HG02759 (cell line): Measurements from ENCODE around the gene TMEM248.
"Not testable (repeated sequence)": the region's sequence is repeated elsewhere in the genome, so short reads cannot be mapped to it uniquely, and the experiment has no call there.

Experiments
- ATAC-seq: cut with Tn5 transposase; IDR thresholded peaks from one replicate; pipeline ENCODE4 v1.9.1; 2021; ENCODE audit warnings: mild to moderate bottlenecking, moderate library complexity; ENCODE audit not compliant: unreplicated experiment

Gene TMEM248

GRCh38 chr7:66908598-66908997, 12.4 kb upstream of the TMEM248 start:
- ATAC-seq: not testable (repeated sequence)

GRCh38 chr7:66910789-66911188, 10.2 kb upstream of the TMEM248 start:
- no peak for ATAC-seq

DNA sequence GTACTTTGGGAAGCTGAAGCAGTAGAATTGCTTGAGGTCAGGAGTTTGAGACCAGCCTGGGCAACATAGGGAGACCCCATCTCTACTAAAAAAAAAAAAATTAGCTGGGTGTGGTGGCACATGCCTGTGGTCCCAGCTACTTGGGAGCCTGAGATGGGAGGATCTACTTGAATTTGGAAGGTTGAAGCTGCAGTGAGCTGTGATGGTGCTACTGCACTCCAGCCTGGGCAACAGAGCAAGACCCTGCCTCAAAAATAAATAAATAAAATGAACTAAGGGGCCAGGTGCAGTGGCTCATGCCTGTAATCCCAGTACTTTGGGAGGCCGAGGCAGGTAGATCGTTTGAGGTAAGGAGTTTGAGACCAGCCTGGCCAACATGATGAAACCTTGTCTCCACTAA, 9.8 kb upstream of the TMEM248 start:
- not testable (repeated sequence) for ATAC-seq

GRCh38 chr7:66912195-66912594, 8.8 kb upstream of the TMEM248 start:
- no peak for ATAC-seq

DNA sequence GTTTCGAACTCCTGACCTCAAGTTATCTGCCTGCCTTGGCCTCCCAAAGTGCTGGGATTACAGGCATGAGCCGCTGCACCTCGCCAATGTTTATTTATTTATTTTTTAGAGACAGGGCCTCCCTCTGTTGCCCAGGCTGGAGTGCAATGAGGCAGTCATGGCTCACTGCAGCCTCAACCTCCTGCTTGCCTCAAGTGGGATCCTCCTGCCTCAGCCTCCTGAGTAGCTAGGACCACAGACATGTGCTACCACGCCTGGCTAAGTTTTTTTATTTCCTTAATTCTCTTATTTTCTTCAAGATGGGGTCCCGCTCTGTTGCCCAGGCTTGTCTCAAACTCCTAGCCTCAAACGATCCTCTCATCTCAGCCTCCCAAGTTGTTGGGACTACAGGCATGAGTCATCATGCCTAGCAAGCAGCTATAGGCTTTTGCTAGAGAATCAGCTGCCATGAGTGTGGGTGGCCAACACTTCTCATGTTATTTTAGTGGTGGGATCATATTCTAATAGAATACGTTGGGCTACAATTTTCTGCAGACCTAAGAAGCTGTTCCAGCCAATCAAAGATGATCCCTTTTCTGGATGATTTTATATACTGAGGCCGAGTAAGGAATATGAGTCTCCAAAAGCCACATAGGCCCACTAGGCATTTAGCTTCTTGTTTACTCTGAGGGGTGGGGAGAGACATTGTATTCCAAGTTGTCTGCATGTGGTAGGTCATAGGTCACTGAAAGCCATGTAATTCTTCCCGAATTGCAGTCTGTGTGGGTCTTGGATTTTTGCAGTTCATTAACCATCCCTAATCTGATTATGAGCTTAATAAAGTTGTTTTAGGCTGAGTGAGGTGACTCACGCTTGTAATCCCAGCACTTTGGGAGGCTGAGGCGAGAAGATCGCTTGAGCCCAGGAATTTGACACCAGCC, 7.6 kb upstream of the TMEM248 start:
- ATAC-seq: no peak

GRCh38 chr7:66917904-66918303, 3.1 kb upstream of the TMEM248 start:
- ATAC-seq: not testable (repeated sequence)

DNA sequence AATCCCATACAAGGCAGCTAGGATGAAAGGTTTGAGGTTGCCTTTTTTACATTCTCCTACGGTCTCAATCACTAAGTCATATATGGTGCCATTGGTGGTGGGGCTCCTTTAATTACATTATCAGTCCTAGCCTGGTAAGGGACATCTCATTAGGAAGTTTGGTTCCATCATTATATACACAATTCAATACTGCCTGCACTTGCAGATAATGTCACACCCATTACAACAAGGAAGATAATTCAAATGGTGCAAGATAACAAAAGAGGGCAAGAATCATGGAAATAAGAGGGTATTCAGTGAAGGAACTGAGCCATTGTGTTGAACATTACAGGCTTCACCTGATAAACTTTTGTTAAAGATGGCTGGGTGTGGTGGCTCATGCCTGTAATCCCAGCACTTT, 1.7 kb upstream of the TMEM248 start:
- ATAC-seq: no peak

DNA sequence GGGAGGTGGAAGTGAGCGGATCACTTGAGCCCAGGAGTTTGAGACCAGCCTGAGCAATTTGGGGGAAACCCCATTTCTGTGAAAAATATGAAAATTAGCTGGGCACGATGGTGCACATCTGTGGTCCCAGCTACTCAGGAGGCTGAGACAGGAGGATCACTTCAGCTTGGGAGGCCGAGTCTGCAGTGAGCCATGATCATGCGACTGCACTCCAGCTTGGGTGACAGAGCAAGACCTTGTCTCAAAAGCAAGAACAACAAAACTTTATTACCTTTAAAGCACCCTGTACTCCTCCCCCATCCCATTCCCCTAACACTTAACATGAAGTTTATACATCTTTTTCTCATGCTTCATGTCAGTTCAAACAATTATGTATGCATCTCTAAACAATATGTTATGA, 1.3 kb upstream of the TMEM248 start:
- ATAC-seq: no peak

DNA sequence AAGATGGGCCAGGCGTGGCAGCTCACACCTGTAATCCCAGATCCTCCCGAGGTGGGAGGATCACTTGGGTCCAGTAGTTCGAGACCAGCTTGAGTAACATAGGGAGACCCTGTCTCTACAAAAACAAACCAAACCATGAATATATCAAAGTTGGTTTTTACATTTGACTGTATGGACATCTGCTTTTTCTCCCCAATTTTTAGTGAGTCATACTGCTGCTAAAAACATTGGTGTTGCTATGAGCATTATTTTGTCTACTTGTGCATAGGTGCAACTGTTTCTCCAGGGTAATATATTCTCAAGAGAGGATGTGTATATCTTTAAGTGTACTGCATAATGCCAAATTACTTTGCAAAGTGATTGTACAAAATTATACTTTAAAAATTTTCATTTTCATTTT, 769 bp upstream of the TMEM248 start:
- no peak for ATAC-seq

DNA sequence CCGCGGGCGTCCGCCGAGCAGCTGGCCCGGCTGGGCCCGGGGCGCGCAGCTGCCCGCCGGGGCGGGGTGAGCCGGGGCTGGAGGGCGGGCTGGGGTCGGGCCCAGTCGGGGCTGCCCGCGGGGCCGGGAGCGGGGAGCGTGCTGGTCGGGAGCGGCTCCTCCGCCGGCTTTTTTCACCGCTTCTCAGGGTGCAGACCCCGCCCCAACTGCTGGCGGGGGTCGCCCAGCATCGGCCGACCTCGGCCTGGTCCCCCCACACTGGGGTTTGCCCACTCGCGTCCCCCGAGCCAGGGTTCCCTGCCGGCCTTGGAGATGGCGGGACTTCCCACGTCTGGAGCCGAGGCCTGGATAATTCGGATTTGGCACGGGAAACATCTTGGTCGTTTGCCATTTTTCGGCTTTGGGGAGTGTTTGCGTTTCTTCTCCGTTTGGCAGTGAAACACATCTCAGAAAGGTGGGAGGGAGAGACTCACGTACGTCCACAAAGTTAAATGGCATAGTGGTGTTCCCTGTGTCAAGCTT, 432 bp downstream of the TMEM248 start:
- peak; percentile 46 for ATAC-seq

GRCh38 chr7:66921918-66922486, 977 bp downstream of the TMEM248 start:
- ATAC-seq: peak; percentile 15

DNA sequence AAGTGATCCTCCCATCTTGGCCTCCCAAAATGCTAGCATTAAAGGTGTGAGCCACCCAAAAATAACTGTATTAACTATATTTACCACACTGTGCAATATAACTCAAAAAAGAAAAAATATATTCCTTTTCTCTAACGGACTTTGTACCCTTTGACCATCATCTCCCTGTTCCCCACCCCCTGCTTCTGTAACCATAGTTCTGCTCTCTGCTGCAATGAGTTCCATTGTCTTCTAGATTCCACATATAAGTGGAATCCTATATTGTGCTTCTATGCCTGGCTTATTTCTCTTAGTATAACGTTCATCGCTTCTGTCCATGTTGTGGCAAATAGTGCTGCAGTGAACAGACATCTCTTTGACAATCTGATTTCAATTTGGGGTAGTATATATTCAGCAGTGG, 4.2 kb downstream of the TMEM248 start:
- no peak for ATAC-seq

GRCh38 chr7:66927348-66927948, 6.4 kb downstream of the TMEM248 start:
- ATAC-seq: no peak

- no peak for ATAC-seq
These were observed 7.4 kb downstream of the TMEM248 start for GRCh38 chr7:66928388-66928787.

GRCh38 chr7:66929165-66929564, 8.1 kb downstream of the TMEM248 start:
- ATAC-seq: no peak

- no peak for ATAC-seq
These were observed 8.9 kb downstream of the TMEM248 start for GRCh38 chr7:66929935-66930334.

DNA sequence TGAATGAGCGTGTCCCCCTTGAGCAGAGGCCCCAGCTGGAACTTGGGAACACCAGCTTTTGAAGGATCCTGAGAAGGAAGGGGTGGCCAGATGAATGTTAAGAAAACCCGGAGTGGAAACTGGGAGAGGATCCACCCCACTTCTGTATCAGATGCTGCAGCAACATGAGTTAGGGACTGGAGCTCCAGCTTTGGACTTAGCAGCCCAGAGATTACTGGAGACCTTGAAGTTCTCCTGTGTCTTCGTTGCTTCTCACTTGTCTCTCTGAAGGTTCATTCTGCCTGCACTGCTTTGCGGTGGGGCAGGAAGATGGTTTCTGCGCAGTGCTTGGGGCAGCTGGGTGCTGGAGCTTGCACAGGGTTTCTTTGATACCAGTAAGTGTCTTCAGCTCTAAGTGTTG, 9.3 kb downstream of the TMEM248 start:
- ATAC-seq: no peak

DNA sequence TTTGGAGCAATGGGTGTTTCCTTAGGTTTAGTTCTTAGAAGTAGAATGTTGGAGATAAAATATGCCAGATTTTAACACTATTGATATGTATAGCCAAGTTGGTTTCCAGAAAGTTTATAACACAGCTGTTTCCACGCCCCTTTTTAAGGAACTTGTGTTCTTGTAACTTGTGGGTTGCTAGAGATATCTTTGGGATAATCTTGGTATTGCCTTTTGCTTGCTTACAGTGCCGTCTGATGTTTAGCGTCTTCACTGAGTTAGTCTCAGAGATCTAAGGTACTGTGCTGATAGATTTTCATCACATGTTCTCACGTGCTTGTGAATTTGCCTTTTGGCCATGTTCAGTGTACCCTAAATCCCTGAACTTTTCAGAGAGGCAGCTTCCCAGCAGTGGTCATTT, 12.4 kb downstream of the TMEM248 start:
- ATAC-seq: no peak

- ATAC-seq: no peak
These were observed 16.9 kb downstream of the TMEM248 start for GRCh38 chr7:66937940-66938339.

DNA sequence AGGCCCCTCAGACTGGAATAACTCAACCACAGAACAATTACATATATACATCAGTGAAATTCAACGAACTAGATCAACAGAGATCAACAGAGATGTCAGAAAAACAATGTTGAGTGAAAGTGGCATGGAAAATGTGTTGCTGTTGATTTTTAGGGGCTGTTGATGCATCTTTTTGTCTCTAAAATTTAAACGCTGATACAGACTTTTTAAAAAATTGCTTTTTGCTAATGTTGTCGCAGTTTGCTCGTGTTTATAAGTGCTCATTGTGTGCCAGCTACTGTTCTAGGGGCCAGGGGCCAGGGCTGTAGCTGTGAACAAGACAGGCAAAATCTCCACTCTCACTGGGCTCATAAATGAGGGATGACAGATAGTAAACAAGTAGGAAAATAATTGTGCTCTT, 18.3 kb downstream of the TMEM248 start:
- no peak for ATAC-seq

- no peak for ATAC-seq
These were observed 25.5 kb downstream of the TMEM248 start for GRCh38 chr7:66946545-66946944.
